Keratinocyte (primary cell): ENCODE measurements around the gene PAX8.

Source experiments
- CTCF ChIP-seq, 3 experiments: IDR thresholded peaks in 1 of 3; conservative IDR thresholded peaks in 1 of 3; optimal IDR thresholded peaks in 1 of 3; 2 replicates in 2 of 3; 3 replicates in 1 of 3; pipeline versions ENCODE3 to v1.5.1; 2011; ENCODE audit warnings: low read length in 3 of 3, mild to moderate bottlenecking in 3 of 3, moderate library complexity in 2 of 3, control low read depth in 1 of 3, inconsistent platforms in 1 of 3; ENCODE audit not compliant: insufficient read depth in 2 of 3; ENCODE audit errors: extremely low read depth in 1 of 3
- EZH2 ChIP-seq: IDR thresholded peaks from one replicate; pipeline ENCODE4 v1.6.1; 2012; ENCODE audit warnings: inconsistent platforms, mild to moderate bottlenecking, low read length, moderate library complexity

- TF ChIP-seq CTCF (optimal IDR thresholded peaks at IDR 0.05 in 1 of 3, IDR thresholded peaks at IDR 0.05 in 1 of 3, conservative IDR thresholded peaks at IDR 0.05 in 1 of 3; ENCODE audit: extremely low read depth in 1 of 3, insufficient read depth in 2 of 3, low read length in 3 of 3) (no peak), EZH2 (no peak)
These were observed 61.7 kb downstream of the PAX8 start for GRCh38 chr2:113216891-113217454.
